ENCODE results near the gene CATSPERB. TPM values are rescaled to one million over a fixed set of nuclear protein-coding genes. Genes with fewer than 3 reads are reported as not detected.

The CATSPERB gene
- total RNA-seq, 1 donor from 2014 or later: 0.99 TPM

GRCh38 chr14:91723501-91723900, 8.4 kb downstream of the CATSPERB start:
- DNase-seq (ENCODE audit: low spot score): no peak
- Mint-ChIP-seq H3K4me1 (ENCODE audit: low read depth) (peaks cover 3% of the 10 kb centered on the region), H3K27me3 (ENCODE audit: low read depth) (peaks cover 13% of the 10 kb centered on the region), H3K4me3 (ENCODE audit: unreplicated experiment) (no peak overlapping the region), H3K27ac (ENCODE audit: unreplicated experiment) (no peak overlapping the region), H3K9me3 (ENCODE audit: low read depth) (peaks cover 3% of the 10 kb centered on the region), H3K36me3 (ENCODE audit: low read depth) (peaks cover 5% of the 10 kb centered on the region)
- no peak for TF ChIP-seq CTCF (IDR thresholded peaks at IDR 0.05)

- Mint-ChIP-seq H3K9me3 (ENCODE audit: low read depth) (peaks cover 3% of the 10 kb centered on the region), H3K4me3 (ENCODE audit: unreplicated experiment) (no peak overlapping the region), H3K36me3 (ENCODE audit: low read depth) (peaks cover 5% of the 10 kb centered on the region), H3K4me1 (ENCODE audit: low read depth) (peaks cover under 1% of the 10 kb centered on the region), H3K27me3 (ENCODE audit: low read depth) (peaks cover 15% of the 10 kb centered on the region), H3K27ac (ENCODE audit: unreplicated experiment) (no peak overlapping the region)
- TF ChIP-seq CTCF (IDR thresholded peaks at IDR 0.05): no peak
- no peak for DNase-seq (ENCODE audit: low spot score)
Observed at GRCh38 chr14:91722386-91722785, 9.5 kb downstream of the CATSPERB start.

GRCh38 chr14:91719839-91720238, 12.0 kb downstream of the CATSPERB start:
- H3K36me3 Mint-ChIP-seq (ENCODE audit: low read depth): peaks cover 5% of the 10 kb centered on the region
- H3K9me3 Mint-ChIP-seq (ENCODE audit: low read depth): peaks cover 3% of the 10 kb centered on the region
- H3K27ac Mint-ChIP-seq (ENCODE audit: unreplicated experiment): no peak overlapping the region
- H3K27me3 Mint-ChIP-seq (ENCODE audit: low read depth): peaks cover 9% of the 10 kb centered on the region
- no peaks in the 10 kb centered on the region for H3K4me1 Mint-ChIP-seq (ENCODE audit: low read depth)
- no peak for TF ChIP-seq CTCF (IDR thresholded peaks at IDR 0.05)
- H3K4me3 Mint-ChIP-seq (ENCODE audit: unreplicated experiment): no peak overlapping the region
- no peak for DNase-seq (ENCODE audit: low spot score)

GRCh38 chr14:91716999-91717398, 14.9 kb downstream of the CATSPERB start:
- peaks cover 4% of the 10 kb centered on the region for H3K36me3 Mint-ChIP-seq (ENCODE audit: low read depth)
- peaks cover 8% of the 10 kb centered on the region for H3K27me3 Mint-ChIP-seq (ENCODE audit: low read depth)
- no peak for DNase-seq (ENCODE audit: low spot score)
- H3K4me1 Mint-ChIP-seq (ENCODE audit: low read depth): no peaks in the 10 kb centered on the region
- H3K9me3 Mint-ChIP-seq (ENCODE audit: low read depth): peaks cover 3% of the 10 kb centered on the region
- no peak for TF ChIP-seq CTCF (IDR thresholded peaks at IDR 0.05)
- no peak overlapping the region for H3K27ac Mint-ChIP-seq (ENCODE audit: unreplicated experiment)
- no peak overlapping the region for H3K4me3 Mint-ChIP-seq (ENCODE audit: unreplicated experiment)

- Mint-ChIP-seq H3K27me3 (ENCODE audit: low read depth) (peaks cover 4% of the 10 kb centered on the region), H3K4me3 (ENCODE audit: unreplicated experiment) (no peak overlapping the region), H3K27ac (ENCODE audit: unreplicated experiment) (no peak overlapping the region), H3K4me1 (ENCODE audit: low read depth) (no peaks in the 10 kb centered on the region), H3K9me3 (ENCODE audit: low read depth) (peaks cover 2% of the 10 kb centered on the region), H3K36me3 (ENCODE audit: low read depth) (no peaks in the 10 kb centered on the region)
- no peak for TF ChIP-seq CTCF (IDR thresholded peaks at IDR 0.05)
- DNase-seq (ENCODE audit: low spot score): no peak
Observed at GRCh38 chr14:91714805-91715204, 17.1 kb downstream of the CATSPERB start.
